CD4-positive, alpha-beta T cell (primary cell): Measurements from ENCODE around the gene MKI67. TPM values are rescaled to one million over a fixed set of nuclear protein-coding genes. Genes with fewer than 3 reads are reported as not detected.

Experiments
- ATAC-seq: fragments of 200-7000 bp; cut with Tn5 transposase; one replicate; pipeline ENCODE4 v1.10.0; 2022; ENCODE audit warnings: mild to moderate bottlenecking; ENCODE audit not compliant: poor library complexity
- CTCF ChIA-PET: fragments of 350-600 bp; sonication (Branson Sonifier 250); formaldehyde crosslinking; loops from one replicate; lab custom pipeline; 2021; ENCODE audit warnings: antibody characterized with exemption, inconsistent platforms; lab: Charles Lee
- POLR2A ChIA-PET: fragments of 350-600 bp; sonication (Branson Sonifier 250); formaldehyde crosslinking; loops from one replicate; lab custom pipeline; 2021; ENCODE audit warnings: antibody characterized with exemption, inconsistent platforms; lab: Charles Lee
- DNase-seq, 14 experiments: peaks; one replicate each; pipeline ENCODE4 v3.0.0-alpha.2; 2013 to 2020; ENCODE audit warnings: mixed read lengths in 2 of 14
- H3K27ac ChIP-seq, 2 donors: one replicate each; pipeline versions ENCODE4 v1.5.1 to v1.7.0; 2013; ENCODE audit warnings: low read length in 2 of 2, low read depth in 1 of 2, mild to moderate bottlenecking in 1 of 2
- H3K27me3 ChIP-seq, 2 experiments: 1 replicate in 1 of 2; 2 replicates in 1 of 2; pipeline versions ENCODE4 v1.6.1 to v1.7.0; 2013; ENCODE audit warnings: low read length in 2 of 2, control low read depth in 1 of 2, mild to moderate bottlenecking in 1 of 2, moderate library complexity in 1 of 2; ENCODE audit not compliant: insufficient read depth in 2 of 2, control insufficient read depth in 1 of 2
- H3K36me3 ChIP-seq: one replicate; pipeline ENCODE4 v1.6.1; 2013; ENCODE audit warnings: low read length, control low read depth; ENCODE audit not compliant: insufficient read depth
- H3K4me1 ChIP-seq: one replicate; pipeline ENCODE4 v1.6.1; 2013; ENCODE audit warnings: low read length, control low read depth; ENCODE audit not compliant: insufficient read depth
- H3K4me3 ChIP-seq: one replicate; pipeline ENCODE4 v1.5.1; 2013; ENCODE audit warnings: mild to moderate bottlenecking, low read length, moderate library complexity
- H3K9me3 ChIP-seq, 2 experiments: 1 replicate in 1 of 2; 2 replicates in 1 of 2; pipeline versions ENCODE4 v1.6.1 to v1.7.0; 2013; ENCODE audit warnings: low read length in 2 of 2, mild to moderate bottlenecking in 2 of 2, control low read depth in 1 of 2, moderate library complexity in 1 of 2; ENCODE audit not compliant: control insufficient read depth in 1 of 2, insufficient read depth in 1 of 2
- H3K27ac Mint-ChIP-seq: one replicate; pipeline ENCODE4 v1.8.0; 2020; ENCODE audit warnings: mixed read lengths
- H3K27me3 Mint-ChIP-seq: one replicate; pipeline ENCODE4 v1.8.0; 2021; ENCODE audit warnings: mixed read lengths
- H3K36me3 Mint-ChIP-seq: one replicate; pipeline ENCODE4 v1.8.0; 2021; ENCODE audit warnings: low read depth, mixed read lengths
- H3K4me1 Mint-ChIP-seq: one replicate; pipeline ENCODE4 v1.8.0; 2021; ENCODE audit warnings: low read depth, mixed read lengths
- H3K4me3 Mint-ChIP-seq: one replicate; pipeline ENCODE4 v1.8.0; 2020; ENCODE audit warnings: mild to moderate bottlenecking, mixed read lengths
- H3K9me3 Mint-ChIP-seq: one replicate; pipeline ENCODE4 v1.8.0; 2020; ENCODE audit warnings: mixed read lengths
- CTCF ChIP-seq: fragments of 200-600 bp; IDR thresholded peaks from one replicate; pipeline ENCODE4 v1.8.0; 2022; ENCODE audit warnings: antibody characterized with exemption, mild to moderate bottlenecking
- intact Hi-C, 2 experiments: fragments of 100-400 bp; cut with DNase I in 1 of 2; cut with micrococcal nuclease in 1 of 2; formaldehyde crosslinking; loops; one replicate each; pipeline versions ENCODE4 v1.15.1 to v1.9.0; 2023 to 2025; cut with DNase I, micrococcal nuclease
- total RNA-seq, 174 experiments: library from RNA in 2 of 174; stranded (reverse) in 2 of 174; gene quantifications; one replicate each; pipeline ENCODE4 v1.2.3 and lab custom pipeline; 2021 to 2026

Gene MKI67
- total RNA-seq, 2 experiments from 2014 or later: 0.92 to 1.2 TPM

GRCh38 chr10:128173386-128173785 is 47.2 kb upstream of the MKI67 start:
- ATAC-seq: no peak

GRCh38 chr10:128172756-128173155 is 46.5 kb upstream of the MKI67 start:
- Mint-ChIP-seq H3K4me1 (no peaks in the 10 kb centered on the region), H3K27ac (no peak overlapping the region), H3K27me3 (peaks cover 19% of the 10 kb centered on the region), H3K9me3 (peaks cover 10% of the 10 kb centered on the region), H3K4me3 (no peak overlapping the region), H3K36me3 (no peaks in the 10 kb centered on the region)
- no peaks in the 10 kb centered on the region for H3K4me1 ChIP-seq
- CTCF ChIA-PET: no interaction called here
- no peak overlapping the region for H3K27ac ChIP-seq
- no peak for DNase-seq
- no peak for TF ChIP-seq CTCF
- H3K4me3 ChIP-seq: no peak overlapping the region
- H3K27me3 ChIP-seq: peaks cover 4 to 7% of the 10 kb centered on the region in 2 experiments
- ATAC-seq: no peak
- intact Hi-C loops: no loop called here
- no peaks in the 10 kb centered on the region for H3K36me3 ChIP-seq
- H3K9me3 ChIP-seq: peaks cover 0 to 8% of the 10 kb centered on the region in 2 experiments
- POLR2A ChIA-PET: no interaction called here

More at GRCh38 chr10:128173386-128173785, 47.2 kb upstream of the MKI67 start:
- Histone ChIP-seq H3K4me3 (no peak overlapping the region), H3K27me3 (peaks cover 4 to 7% of the 10 kb centered on the region in 2 experiments), H3K4me1 (peaks cover 3% of the 10 kb centered on the region), H3K9me3 (peaks cover 0 to 8% of the 10 kb centered on the region in 2 experiments), H3K36me3 (no peaks in the 10 kb centered on the region), H3K27ac (no peak overlapping the region)
- peaks cover 10% of the 10 kb centered on the region for H3K9me3 Mint-ChIP-seq
- no peak for TF ChIP-seq CTCF
- intact Hi-C loops: no loop called here
- POLR2A ChIA-PET: no interaction called here
- no peak for DNase-seq
- CTCF ChIA-PET: no interaction called here
- H3K27me3 Mint-ChIP-seq: peaks cover 19% of the 10 kb centered on the region
- no peaks in the 10 kb centered on the region for H3K4me1 Mint-ChIP-seq
- no peak overlapping the region for H3K27ac Mint-ChIP-seq
- H3K4me3 Mint-ChIP-seq: no peak overlapping the region
- no peaks in the 10 kb centered on the region for H3K36me3 Mint-ChIP-seq

- no peaks in the 10 kb centered on the region for H3K36me3 ChIP-seq
- no peak for ATAC-seq
- Mint-ChIP-seq H3K27me3 (peaks cover 21% of the 10 kb centered on the region), H3K4me3 (no peak overlapping the region), H3K27ac (no peak overlapping the region), H3K9me3 (peaks cover 7% of the 10 kb centered on the region), H3K4me1 (no peaks in the 10 kb centered on the region), H3K36me3 (no peaks in the 10 kb centered on the region)
- ChIA-PET CTCF (no interaction called here), POLR2A (no interaction called here)
- no peak overlapping the region for H3K27ac ChIP-seq
- H3K4me1 ChIP-seq: no peaks in the 10 kb centered on the region
- no peak for TF ChIP-seq CTCF
- DNase-seq: no peak
- peaks cover 0 to 8% of the 10 kb centered on the region in 2 experiments for H3K9me3 ChIP-seq
- H3K27me3 ChIP-seq: peaks cover 4 to 7% of the 10 kb centered on the region in 2 experiments
- no peak overlapping the region for H3K4me3 ChIP-seq
- intact Hi-C loops: no loop called here
Observed at GRCh38 chr10:128169811-128170379, 43.7 kb upstream of the MKI67 start.
